IMR-90 (cell line): ENCODE measurements around the gene SLC25A19. TPM values are rescaled to one million over a fixed set of nuclear protein-coding genes. Genes with fewer than 3 reads are reported as not detected.

Experiments
- ATAC-seq: fragments of 200-7000 bp; cut with Tn5 transposase; 2 replicates; pipeline ENCODE4 v1.9.1; 2020; ENCODE audit warnings: low read depth, mild to moderate bottlenecking, moderate library complexity
- BruUV-seq: library from RNA; stranded (reverse); fragments of 400-500 nt; replicated peaks from 2 replicates; lab custom pipeline; 2021; lab: Mats Ljungman, UMichigan
- CTCF ChIA-PET: fragments of 300-600 bp; formaldehyde crosslinking; extraction: SDS; loops from one replicate; lab custom pipeline; 2021; ENCODE audit warnings: antibody characterized with exemption; lab: Yijun Ruan, JAX
- POLR2A ChIA-PET: fragments of 300-600 bp; sonication (Branson Sonifier 250); formaldehyde crosslinking; loops from one replicate; lab custom pipeline; 2022; ENCODE audit warnings: antibody characterized with exemption; ENCODE audit not compliant: unreplicated experiment; lab: Charles Lee
- DNase-seq: peaks from one replicate; pipeline ENCODE4 v3.0.0; 2013
- H2AFZ ChIP-seq: replicated peaks from 2 replicates; pipeline ENCODE3; 2013; ENCODE audit warnings: low read length, mild to moderate bottlenecking; ENCODE audit not compliant: poor library complexity
- H2AK5ac ChIP-seq: 2 replicates; pipeline ENCODE4 v1.6.1; 2013; ENCODE audit warnings: low read depth, low read length, inconsistent platforms
- H2AK9ac ChIP-seq: replicated peaks from 2 replicates; pipeline ENCODE3; 2013; ENCODE audit warnings: mild to moderate bottlenecking, low read depth, low read length, moderate library complexity; ENCODE audit not compliant: poor library complexity
- H2BK120ac ChIP-seq: 2 replicates; pipeline ENCODE4 v1.6.1; 2013; ENCODE audit warnings: low read depth, low read length, inconsistent platforms
- H2BK15ac ChIP-seq: 3 replicates; pipeline ENCODE4 v1.6.1; 2013; ENCODE audit warnings: low read depth, low read length, inconsistent platforms
- H2BK20ac ChIP-seq: 2 replicates; pipeline ENCODE4 v1.6.1; 2013; ENCODE audit warnings: low read depth, mild to moderate bottlenecking, inconsistent platforms, low read length, moderate library complexity
- H2BK5ac ChIP-seq: 2 replicates; pipeline ENCODE4 v1.6.1; 2013; ENCODE audit warnings: mild to moderate bottlenecking, low read depth, low read length, inconsistent platforms; ENCODE audit not compliant: poor library complexity, severe bottlenecking
- H3K14ac ChIP-seq: replicated peaks from 2 replicates; pipeline ENCODE4 v1.6.1; 2013; ENCODE audit warnings: low read depth, low read length, inconsistent platforms
- H3K18ac ChIP-seq: 2 replicates; pipeline ENCODE4 v1.6.1; 2013; ENCODE audit warnings: low read depth, low read length, control low read depth
- H3K23ac ChIP-seq: 2 replicates; pipeline ENCODE4 v1.6.1; 2013; ENCODE audit warnings: low read depth, low read length, inconsistent platforms
- H3K27ac ChIP-seq: 2 replicates; pipeline ENCODE4 v1.5.1; 2013; ENCODE audit warnings: mild to moderate bottlenecking, control low read depth, low read length; ENCODE audit not compliant: insufficient read depth
- H3K27me3 ChIP-seq: 2 replicates; pipeline ENCODE4 v1.6.1; 2013; ENCODE audit warnings: low read length; ENCODE audit not compliant: control insufficient read depth, insufficient read depth
- H3K36me3 ChIP-seq: 2 replicates; pipeline ENCODE4 v1.6.1; 2013; ENCODE audit warnings: low read length, mixed read lengths; ENCODE audit not compliant: control insufficient read depth, insufficient read depth
- H3K4ac ChIP-seq: 2 replicates; pipeline ENCODE4 v1.6.1; 2013; ENCODE audit warnings: low read depth, low read length, inconsistent platforms
- H3K4me1 ChIP-seq: 2 replicates; pipeline ENCODE4 v1.6.1; 2013; ENCODE audit warnings: low read length, mixed read lengths; ENCODE audit not compliant: control insufficient read depth, insufficient read depth
- H3K4me2 ChIP-seq: 2 replicates; pipeline ENCODE4 v1.6.1; 2013; ENCODE audit warnings: low read depth, mild to moderate bottlenecking, control low read depth, low read length, moderate library complexity
- H3K4me3 ChIP-seq: 2 replicates; pipeline ENCODE4 v1.5.1; 2013; ENCODE audit warnings: low read depth, mild to moderate bottlenecking, control low read depth, low read length, moderate library complexity; ENCODE audit not compliant: insufficient read depth
- H3K56ac ChIP-seq: 2 replicates; pipeline ENCODE4 v1.6.1; 2013; ENCODE audit warnings: low read length, inconsistent platforms; ENCODE audit not compliant: insufficient read depth; ENCODE audit errors: extremely low read depth
- H3K79me1 ChIP-seq, 2 experiments: 2 replicates each; pipeline ENCODE4 v1.6.1; 2013; ENCODE audit warnings: low read length in 2 of 2, inconsistent platforms in 1 of 2, low read depth in 1 of 2
- H3K9ac ChIP-seq: 2 replicates; pipeline ENCODE4 v1.6.1; 2013; ENCODE audit warnings: low read depth, low read length, control low read depth
- H3K9me1 ChIP-seq: 2 replicates; pipeline ENCODE4 v1.6.1; 2013; ENCODE audit warnings: low read length, inconsistent platforms; ENCODE audit not compliant: insufficient read depth
- H3K9me3 ChIP-seq: 2 replicates; pipeline ENCODE4 v1.6.1; 2013; ENCODE audit warnings: low read length; ENCODE audit not compliant: control insufficient read depth, insufficient read depth
- H4K20me1 ChIP-seq: 2 replicates; pipeline ENCODE4 v1.6.1; 2013; ENCODE audit warnings: low read length, inconsistent platforms; ENCODE audit not compliant: insufficient read depth
- H4K5ac ChIP-seq: 2 replicates; pipeline ENCODE4 v1.6.1; 2013; ENCODE audit warnings: mild to moderate bottlenecking, low read depth, low read length, control low read depth
- H4K8ac ChIP-seq, 2 experiments: 2 replicates each; pipeline ENCODE4 v1.6.1; 2013; ENCODE audit warnings: low read depth in 2 of 2, low read length in 2 of 2, control low read depth in 1 of 2, inconsistent platforms in 1 of 2
- H4K91ac ChIP-seq: 2 replicates; pipeline ENCODE4 v1.6.1; 2013; ENCODE audit warnings: low read depth, low read length, inconsistent platforms; ENCODE audit not compliant: insufficient read depth
- BHLHE40 ChIP-seq: fragments of 150-350 bp; IDR thresholded peaks from 2 replicates; pipeline ENCODE4 v1.6.1; 2016; ENCODE audit warnings: mild to moderate bottlenecking, low read depth, low read length
- CEBPB ChIP-seq: IDR thresholded peaks from 2 replicates; pipeline ENCODE4 v1.6.1; 2012; ENCODE audit warnings: low read depth, low read length, improper control_type of control experiment
- CHD1 ChIP-seq: IDR thresholded peaks from 2 replicates; pipeline ENCODE4 v1.6.1; 2012; ENCODE audit warnings: low read depth, low read length, improper control_type of control experiment
- ELK1 ChIP-seq: fragments of 150-350 bp; IDR thresholded peaks from 2 replicates; pipeline ENCODE4 v1.6.1; 2016; ENCODE audit warnings: low read depth, mild to moderate bottlenecking, low read length, moderate library complexity, borderline replicate concordance
- FOS ChIP-seq: fragments of 150-350 bp; IDR thresholded peaks from 2 replicates; pipeline ENCODE4 v1.6.1; 2016; ENCODE audit warnings: low read depth, low read length
- MAFK ChIP-seq: IDR thresholded peaks from 2 replicates; pipeline ENCODE4 v1.6.1; 2012; ENCODE audit warnings: low read depth, low read length, improper control_type of control experiment
- MAZ ChIP-seq: IDR thresholded peaks from 2 replicates; pipeline ENCODE4 v1.6.1; 2012; ENCODE audit warnings: low read depth, mild to moderate bottlenecking, low read length, improper control_type of control experiment, moderate library complexity, borderline replicate concordance
- MXI1 ChIP-seq: IDR thresholded peaks from 2 replicates; pipeline ENCODE4 v1.6.1; 2012; ENCODE audit warnings: low read depth, mild to moderate bottlenecking, low read length, moderate library complexity, borderline replicate concordance
- NFE2L2 ChIP-seq: fragments of 150-350 bp; IDR thresholded peaks from 2 replicates; pipeline ENCODE4 v1.6.1; 2016; ENCODE audit warnings: low read depth, mild to moderate bottlenecking, low read length
- POLR2A ChIP-seq: IDR thresholded peaks from 2 replicates; pipeline ENCODE4 v1.6.1; 2012; ENCODE audit warnings: mild to moderate bottlenecking, low read depth, low read length
- RAD21 ChIP-seq: IDR thresholded peaks from 2 replicates; pipeline ENCODE4 v1.6.1; 2012; ENCODE audit warnings: low read length, improper control_type of control experiment
- RCOR1 ChIP-seq: IDR thresholded peaks from 2 replicates; pipeline ENCODE4 v1.6.1; 2012; ENCODE audit warnings: mild to moderate bottlenecking, low read length, improper control_type of control experiment; ENCODE audit not compliant: insufficient replicate concordance
- RFX5 ChIP-seq: IDR thresholded peaks from 2 replicates; pipeline ENCODE4 v1.8.0; 2012; ENCODE audit warnings: low read depth, mild to moderate bottlenecking, low read length, moderate library complexity
- SMC3 ChIP-seq: fragments of 150-350 bp; IDR thresholded peaks from 2 replicates; pipeline ENCODE4 v1.6.1; 2016; ENCODE audit warnings: low read depth, mild to moderate bottlenecking, antibody characterized with exemption, low read length, moderate library complexity
- WGBS, 2 experiments: methylation state at CpG; one replicate each; pipeline versions ENCODE4 v1.1.5 to v1.1.7; 2013; ENCODE audit warnings: missing lambda C conversion rate in 2 of 2; ENCODE audit not compliant: insufficient read length in 1 of 2; ENCODE audit errors: extremely low coverage in 2 of 2; 5-methylcytosine and 5-hydroxymethylcytosine counted together
- dilution Hi-C: fragments of 300-500 bp; cut with HindIII; formaldehyde crosslinking; loops from one replicate; pipeline ENCODE4 v1.14.3; 2018; ENCODE audit warnings: low sequenced_read_pairs; ENCODE audit not compliant: unreplicated experiment
- in situ Hi-C: fragments of 300-500 bp; cut with MboI; formaldehyde crosslinking; loops from 3 replicates; pipeline ENCODE4 v1.14.3; 2019; ENCODE audit warnings: low sequenced_read_pairs, inconsistent platforms, mixed read lengths
- intact Hi-C: fragments of 100-400 bp; cut with micrococcal nuclease; formaldehyde crosslinking; loops from 2 replicates; pipeline ENCODE4 v1.10.0; 2022
- polyA plus RNA-seq, 3 experiments: library from polyadenylated mRNA; depleted of rRNA; stranded (reverse); fragments of >200 nt; gene quantifications; 2 replicates each; pipeline ENCODE4 v1.2.3, GENCODE V29; 2012; ENCODE audit warnings: low replicate concordance in 1 of 3
- total RNA-seq: library from RNA; depleted of rRNA; stranded (reverse); fragments of >200 nt; gene quantifications from 2 replicates; pipeline ENCODE4 v1.2.3, GENCODE V29; 2012
- TF ChIP-seq, protein P1 (sequence below): fragments of 150-350 bp; IDR thresholded peaks from 2 replicates; pipeline ENCODE4 v1.6.1; 2017; ENCODE audit warnings: mild to moderate bottlenecking, antibody characterized with exemption, low read length, low read depth
- TF ChIP-seq, protein P2 (sequence below): conservative IDR thresholded peaks from 2 replicates; pipeline ENCODE4 v1.5.1; 2012; ENCODE audit warnings: mild to moderate bottlenecking, low read depth, low read length, improper control_type of control experiment

SLC25A19 gene
- total and polyA plus RNA-seq, 2 of the 4 experiments (the other 2 are of a cell fraction) = 9.1 to 9.2 TPM

DNA sequence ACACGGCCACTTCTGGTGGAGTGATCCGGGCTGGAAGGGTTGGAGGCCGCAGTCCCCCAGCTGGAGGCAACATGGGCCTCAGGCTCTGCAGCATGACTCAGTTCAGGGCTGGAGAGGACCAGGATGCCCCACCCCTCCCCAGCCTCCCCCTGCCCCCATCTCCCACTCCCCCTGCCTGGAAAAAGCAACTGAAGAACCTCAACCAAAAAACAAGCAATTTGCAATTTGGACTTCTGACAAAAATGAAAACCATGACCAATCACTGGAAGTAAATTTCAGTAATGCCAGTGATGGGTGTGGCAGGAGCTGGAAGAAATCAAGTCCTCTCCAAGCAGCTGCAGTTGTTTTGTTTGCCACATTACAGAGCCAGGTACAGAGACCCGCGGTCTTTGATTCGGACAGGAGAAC is 11.6 kb downstream of the SLC25A19 start:
- intact Hi-C loops = loop anchor here (10.0 kb wide), 1 partner anchor 237 kb away; the partner anchor contains the start of genes CASKIN2 and TSEN54
- no peak overlapping the region for H3K23ac ChIP-seq
- H3K27ac ChIP-seq = no peak overlapping the region
- H3K14ac ChIP-seq = no peak overlapping the region
- H2AK5ac ChIP-seq = peak overlapping the region; percentile 8; the same call in 1 of the 2 replicates
- peaks cover 3 to 7% of the 10 kb centered on the region in 2 experiments; a peak in 3 of 4 replicates for H3K79me1 ChIP-seq
- no peak overlapping the region for H3K4me2 ChIP-seq
- WGBS, 2 experiments = no CpG with 5 or more reads among the region's 6 CpGs
- H3K4me1 ChIP-seq = peaks cover 8% of the 10 kb centered on the region
- H4K20me1 ChIP-seq = no peaks in the 10 kb centered on the region; the same call in none of the 2 replicates
- peak overlapping the region; percentile 94 for H2AK9ac ChIP-seq
- no peak overlapping the region for H3K9ac ChIP-seq
- H2BK120ac ChIP-seq = no peak overlapping the region
- dilution Hi-C loops = no loop called here
- ChIA-PET POLR2A (interaction anchor here (0.6 kb wide), 1 partner anchor 163 kb away, joined by 13 read pairs; no protein-coding TSS in a partner anchor), CTCF (interaction anchor here (1.0 kb wide), 1 partner anchor 11 kb away, joined by 5 read pairs; the partner anchor contains the start of gene SLC25A19)
- H3K4ac ChIP-seq = 0 out of 2 replicates have a peak overlapping the region, but pooled peaks have one; percentile 50
- H2BK5ac ChIP-seq = no peak overlapping the region
- peak overlapping the region in 1 of 2 experiments; percentile 52; a peak in 1 of 4 replicates for H4K8ac ChIP-seq
- no peak overlapping the region for H2BK20ac ChIP-seq
- H4K91ac ChIP-seq = no peak overlapping the region
- peaks cover 17% of the 10 kb centered on the region for H3K9me1 ChIP-seq
- H3K9me3 ChIP-seq = no peaks in the 10 kb centered on the region
- H3K27me3 ChIP-seq = no peaks in the 10 kb centered on the region
- no peak overlapping the region for H2BK15ac ChIP-seq
- H3K36me3 ChIP-seq = no peaks in the 10 kb centered on the region
- H4K5ac ChIP-seq = no peak overlapping the region
- no TSS peak for BruUV-seq
- H2AFZ ChIP-seq = peak overlapping the region; percentile 70
- no peak overlapping the region for H3K18ac ChIP-seq
- ATAC-seq (peak; percentile 59), DNase-seq (peak; percentile 32)
- TF ChIP-seq MXI1 (no peak), CHD1 (no peak), NFE2L2 (no peak), BHLHE40 (no peak), RCOR1 (no peak), ELK1 (no peak), RAD21 (no peak), FOS (no peak), CEBPB (no peak), POLR2A (no peak), SMC3 (no peak), MAFK (no peak), MAZ (no peak), RFX5 (no peak)
- TF ChIP-seq, protein P1, sequence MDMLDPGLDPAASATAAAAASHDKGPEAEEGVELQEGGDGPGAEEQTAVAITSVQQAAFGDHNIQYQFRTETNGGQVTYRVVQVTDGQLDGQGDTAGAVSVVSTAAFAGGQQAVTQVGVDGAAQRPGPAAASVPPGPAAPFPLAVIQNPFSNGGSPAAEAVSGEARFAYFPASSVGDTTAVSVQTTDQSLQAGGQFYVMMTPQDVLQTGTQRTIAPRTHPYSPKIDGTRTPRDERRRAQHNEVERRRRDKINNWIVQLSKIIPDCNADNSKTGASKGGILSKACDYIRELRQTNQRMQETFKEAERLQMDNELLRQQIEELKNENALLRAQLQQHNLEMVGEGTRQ = no peak
- TF ChIP-seq, protein P2, sequence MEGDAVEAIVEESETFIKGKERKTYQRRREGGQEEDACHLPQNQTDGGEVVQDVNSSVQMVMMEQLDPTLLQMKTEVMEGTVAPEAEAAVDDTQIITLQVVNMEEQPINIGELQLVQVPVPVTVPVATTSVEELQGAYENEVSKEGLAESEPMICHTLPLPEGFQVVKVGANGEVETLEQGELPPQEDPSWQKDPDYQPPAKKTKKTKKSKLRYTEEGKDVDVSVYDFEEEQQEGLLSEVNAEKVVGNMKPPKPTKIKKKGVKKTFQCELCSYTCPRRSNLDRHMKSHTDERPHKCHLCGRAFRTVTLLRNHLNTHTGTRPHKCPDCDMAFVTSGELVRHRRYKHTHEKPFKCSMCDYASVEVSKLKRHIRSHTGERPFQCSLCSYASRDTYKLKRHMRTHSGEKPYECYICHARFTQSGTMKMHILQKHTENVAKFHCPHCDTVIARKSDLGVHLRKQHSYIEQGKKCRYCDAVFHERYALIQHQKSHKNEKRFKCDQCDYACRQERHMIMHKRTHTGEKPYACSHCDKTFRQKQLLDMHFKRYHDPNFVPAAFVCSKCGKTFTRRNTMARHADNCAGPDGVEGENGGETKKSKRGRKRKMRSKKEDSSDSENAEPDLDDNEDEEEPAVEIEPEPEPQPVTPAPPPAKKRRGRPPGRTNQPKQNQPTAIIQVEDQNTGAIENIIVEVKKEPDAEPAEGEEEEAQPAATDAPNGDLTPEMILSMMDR = no peak
- no peak overlapping the region for H3K56ac ChIP-seq
- in situ Hi-C loops = no loop called here
- no peak overlapping the region for H3K4me3 ChIP-seq
